Neural cell (in vitro differentiated cells): ENCODE results near the gene LHFPL2. TPM values are rescaled to one million over a fixed set of nuclear protein-coding genes. Genes with fewer than 3 reads are reported as not detected.

Experiments
- H2AFZ ChIP-seq: fragments of 200-600, 300-800 bp; sonication (generic), shearing (Covaris generic); 2 replicates; pipeline ENCODE4 v1.6.0; 2014; ENCODE audit warnings: low read depth, mild to moderate bottlenecking, antibody characterized with exemption, low read length, moderate library complexity
- H3F3A ChIP-seq: fragments of 200-600 bp; shearing (Covaris generic); 2 replicates; pipeline ENCODE4 v1.6.1; 2016; ENCODE audit warnings: mild to moderate bottlenecking, moderate library complexity, mixed read lengths, antibody characterized with exemption, low read length; ENCODE audit not compliant: insufficient read depth, poor library complexity, severe bottlenecking
- H3K27ac ChIP-seq: fragments of 200-600, 300-800 bp; sonication (generic), shearing (Covaris generic); 2 replicates; pipeline ENCODE4 v1.5.1; 2014; ENCODE audit warnings: mild to moderate bottlenecking, low read length, moderate library complexity
- H3K27me3 ChIP-seq: fragments of 300-800, 200-600 bp; sonication (generic), shearing (Covaris generic); 2 replicates; pipeline ENCODE4 v1.6.0; 2014; ENCODE audit warnings: mild to moderate bottlenecking, low read depth, low read length, moderate library complexity; ENCODE audit not compliant: insufficient read depth
- H3K36me3 ChIP-seq: fragments of 300-800, 200-600 bp; sonication (generic), shearing (Covaris generic); 2 replicates; pipeline ENCODE4 v1.5.1; 2014; ENCODE audit warnings: mild to moderate bottlenecking, antibody characterized with exemption, low read length, moderate library complexity; ENCODE audit not compliant: insufficient read depth
- H3K4me2 ChIP-seq: fragments of 300-800, 200-600 bp; sonication (generic), shearing (Covaris generic); 2 replicates; pipeline ENCODE4 v1.6.0; 2014; ENCODE audit warnings: mild to moderate bottlenecking, low read length
- H3K4me3 ChIP-seq: fragments of 300-800, 200-600 bp; sonication (generic), shearing (Covaris generic); 2 replicates; pipeline ENCODE4 v1.5.1; 2014; ENCODE audit warnings: mild to moderate bottlenecking, low read length, moderate library complexity
- H3K79me2 ChIP-seq: fragments of 200-600 bp; shearing (Covaris generic); replicated peaks from 2 replicates; pipeline ENCODE4 v1.6.0; 2014; ENCODE audit warnings: mild to moderate bottlenecking, low read length, moderate library complexity; ENCODE audit not compliant: insufficient read depth
- H3K9ac ChIP-seq: fragments of 300-800, 200-600 bp; sonication (generic), shearing (Covaris generic); 2 replicates; pipeline ENCODE4 v1.6.1; 2016; ENCODE audit warnings: mild to moderate bottlenecking, low read length, mixed read lengths
- H3K9me2 ChIP-seq: fragments of 200-600 bp; shearing (Covaris generic); 2 replicates; pipeline ENCODE4 v1.6.1; 2016; ENCODE audit warnings: mild to moderate bottlenecking, low read length, mixed read lengths; ENCODE audit not compliant: insufficient read depth
- H3K9me3 ChIP-seq: fragments of 200-600, 300-800 bp; sonication (generic), shearing (Covaris generic); 2 replicates; pipeline ENCODE4 v1.6.1; 2016; ENCODE audit warnings: mild to moderate bottlenecking, mixed run types, low read length, moderate library complexity, mixed read lengths
- H4K20me1 ChIP-seq: fragments of 200-600 bp; shearing (Covaris generic); 2 replicates; pipeline ENCODE4 v1.6.1; 2016; ENCODE audit warnings: mild to moderate bottlenecking, mixed run types; ENCODE audit not compliant: insufficient read depth
- CTCF ChIP-seq: fragments of 450-650 bp; IDR thresholded peaks from 2 replicates; pipeline ENCODE4 v1.5.1; 2014; ENCODE audit warnings: antibody characterized with exemption, mild to moderate bottlenecking, moderate library complexity; ENCODE audit not compliant: poor library complexity, severe bottlenecking
- EP300 ChIP-seq: fragments of 450-650 bp; conservative IDR thresholded peaks from 2 replicates; pipeline ENCODE4 v1.6.1; 2014; ENCODE audit warnings: antibody characterized with exemption, mild to moderate bottlenecking, moderate library complexity; ENCODE audit not compliant: poor library complexity, severe bottlenecking
- EZH2 ChIP-seq: fragments of 200-600, 300-800 bp; shearing (Covaris generic), sonication (generic); IDR thresholded peaks from 2 replicates; pipeline ENCODE4 v1.6.1; 2014; ENCODE audit warnings: antibody characterized with exemption, low read length, borderline replicate concordance, mild to moderate bottlenecking; ENCODE audit not compliant: insufficient read depth, poor library complexity, severe bottlenecking
- MXI1 ChIP-seq: fragments of 450-650 bp; conservative IDR thresholded peaks from 2 replicates; pipeline ENCODE4 v1.6.1; 2014; ENCODE audit warnings: antibody characterized with exemption, mild to moderate bottlenecking; ENCODE audit not compliant: poor library complexity, severe bottlenecking
- POLR2AphosphoS5 ChIP-seq: IDR thresholded peaks from 2 replicates; pipeline ENCODE4 v1.6.1; 2012
- RAD21 ChIP-seq: fragments of 450-650 bp; conservative IDR thresholded peaks from 2 replicates; pipeline ENCODE4 v1.6.1; 2014; ENCODE audit warnings: antibody characterized with exemption, mild to moderate bottlenecking, moderate library complexity
- REST ChIP-seq: IDR thresholded peaks from 2 replicates; pipeline ENCODE4 v1.6.1; 2012; ENCODE audit warnings: borderline replicate concordance
- SMC3 ChIP-seq: fragments of 450-650 bp; conservative IDR thresholded peaks from 2 replicates; pipeline ENCODE4 v1.6.1; 2014; ENCODE audit warnings: antibody characterized with exemption, mild to moderate bottlenecking, moderate library complexity; ENCODE audit not compliant: poor library complexity
- TAF1 ChIP-seq: IDR thresholded peaks from 2 replicates; pipeline ENCODE4 v1.6.1; 2012; ENCODE audit warnings: low read depth
- polyA plus RNA-seq: library from polyadenylated mRNA; depleted of rRNA; stranded (reverse); fragments of >200 nt; gene quantifications from 2 replicates; pipeline ENCODE4 v1.2.3, GENCODE V29; 2014

The LHFPL2 gene
- polyA plus RNA-seq, 1 donor from 2014 or later = 1.6 TPM

- Histone ChIP-seq H3K9me3 (no peaks in the 10 kb centered on the region), H3F3A (no peaks in the 10 kb centered on the region), H3K79me2 (no peaks in the 10 kb centered on the region), H3K9ac (no peak overlapping the region), H4K20me1 (no peaks in the 10 kb centered on the region), H3K27me3 (no peaks in the 10 kb centered on the region), H3K27ac (no peak overlapping the region), H2AFZ (no peak overlapping the region), H3K36me3 (no peaks in the 10 kb centered on the region), H3K4me3 (no peak overlapping the region), H3K9me2 (no peaks in the 10 kb centered on the region), H3K4me2 (no peak overlapping the region)
- no peak for TF ChIP-seq POLR2AphosphoS5
- no peak for TF ChIP-seq RAD21
- no peak for TF ChIP-seq EZH2
- TF ChIP-seq REST = no peak
- no peak for TF ChIP-seq SMC3
- no peak for TF ChIP-seq TAF1
- TF ChIP-seq MXI1 = no peak
- no peak for TF ChIP-seq CTCF
- TF ChIP-seq EP300 = no peak
These were observed 20.8 kb downstream of the LHFPL2 start for GRCh38 chr5:78627766-78628165.

- no peak for TF ChIP-seq POLR2AphosphoS5
- TF ChIP-seq TAF1 = no peak
- no peak for TF ChIP-seq SMC3
- TF ChIP-seq REST = no peak
- no peak overlapping the region for H3K4me2 ChIP-seq
- H3F3A ChIP-seq = no peaks in the 10 kb centered on the region
- H3K79me2 ChIP-seq = no peaks in the 10 kb centered on the region
- no peak overlapping the region for H2AFZ ChIP-seq
- H3K27me3 ChIP-seq = no peaks in the 10 kb centered on the region
- no peak overlapping the region for H3K9ac ChIP-seq
- no peak overlapping the region for H3K27ac ChIP-seq
- no peaks in the 10 kb centered on the region for H3K36me3 ChIP-seq
- no peak overlapping the region for H3K4me3 ChIP-seq
- no peaks in the 10 kb centered on the region for H3K9me2 ChIP-seq
- H4K20me1 ChIP-seq = no peaks in the 10 kb centered on the region
- H3K9me3 ChIP-seq = no peaks in the 10 kb centered on the region
These were observed 21.4 kb downstream of the LHFPL2 start for GRCh38 chr5:78627175-78627574.
